ENCODE data around the gene CPLANE2. TPM values are rescaled to one million over a fixed set of nuclear protein-coding genes. Genes with fewer than 3 reads are reported as not detected.

Gene CPLANE2
- total RNA-seq, 1 experiment from 2014 or later = 6.3 TPM

GRCh38 chr1:16204216-16204615, 32.8 kb downstream of the CPLANE2 start:
- Histone ChIP-seq H2BK15ac (ENCODE audit: low read depth, low read length) (no peak overlapping the region), H4K20me1 (ENCODE audit: control insufficient read depth, insufficient read depth, insufficient read length) (no peaks in the 10 kb centered on the region), H4K5ac (ENCODE audit: insufficient read length, low read depth, low read length) (no peak overlapping the region), H4K8ac (replicated peaks; ENCODE audit: insufficient read length, low read depth, low read length) (no peak overlapping the region), H3K79me2 (ENCODE audit: insufficient read depth, low read length) (no peaks in the 10 kb centered on the region; the same call in 1 of the 2 replicates), H3K9me3 (ENCODE audit: control insufficient read depth, low read depth, low read length) (no peaks in the 10 kb centered on the region), H2BK120ac (ENCODE audit: low read depth, low read length, poor library complexity, severe bottlenecking) (no peak overlapping the region), H4K91ac (ENCODE audit: insufficient read length, low read depth, low read length) (no peak overlapping the region), H3K56ac (ENCODE audit: insufficient read length, low read depth, low read length) (no peak overlapping the region), H3K27me3 (ENCODE audit: insufficient read depth, low read length) (no peaks in the 10 kb centered on the region), H3K18ac (ENCODE audit: insufficient read length, low read depth, low read length) (no peak overlapping the region), H2BK20ac (ENCODE audit: low read depth, low read length, poor library complexity, severe bottlenecking) (no peak overlapping the region), H2BK12ac (ENCODE audit: insufficient read length, low read depth, low read length) (no peak overlapping the region), H3K4ac (ENCODE audit: low read depth, low read length) (no peak overlapping the region), H2AFZ (ENCODE audit: low read length) (no peak overlapping the region), H2AK5ac (ENCODE audit: insufficient read length, low read length) (no peak overlapping the region), H3K9ac (ENCODE audit: extremely low read depth, insufficient read length, low read length) (no peak overlapping the region), H3K79me1 (ENCODE audit: insufficient read depth, low read depth, low read length, poor library complexity, severe bottlenecking) (no peaks in the 10 kb centered on the region), H2BK5ac (ENCODE audit: insufficient read length, low read length) (no peak overlapping the region), H3T11ph (ENCODE audit: low read length) (no peak overlapping the region), H3K27ac (ENCODE audit: insufficient read length, low read depth, low read length) (no peak overlapping the region), H3K14ac (ENCODE audit: insufficient read depth, low read length) (no peak overlapping the region), H3K23me2 (ENCODE audit: insufficient read length, low read depth, low read length, poor library complexity, severe bottlenecking) (peaks cover 10% of the 10 kb centered on the region), H3K23ac (ENCODE audit: insufficient read length, low read depth, low read length) (no peak overlapping the region), H3K4me2 (ENCODE audit: insufficient read depth, insufficient read length, low read length) (no peak overlapping the region), H3K4me1 (ENCODE audit: insufficient read depth, low read length) (no peaks in the 10 kb centered on the region)
- Mint-ChIP-seq H3K9me3 (no peaks in the 10 kb centered on the region), H3K4me3 (no peak overlapping the region; a peak in 1 of 5 replicates), H3K4me1 (peaks cover 7 to 19% of the 10 kb centered on the region in 2 experiments), H3K27ac (no peak overlapping the region), H3K36me3 (ENCODE audit: insufficient read depth in 1 of 3, low read depth in 3 of 3) (peaks cover 9 to 45% (median 19%) of the 10 kb centered on the region in 3 experiments; a peak in 6 of 7 replicates), H3K27me3 (ENCODE audit: low read depth) (no peaks in the 10 kb centered on the region)
- WGBS (ENCODE audit: extremely low coverage, insufficient read length, low lambda C conversion rate) = no CpG with 5 or more reads among the region's 2 CpGs
- no peak for TF ChIP-seq CTCF (conservative IDR thresholded peaks at IDR 0.05)
- no peak for DNase-seq

Data from H9 (cell line).